Liver (tissue), 9 donors: ENCODE results near the gene WWOX. TPM values are rescaled to one million over a fixed set of nuclear protein-coding genes. Genes with fewer than 3 reads are reported as not detected.

ENCODE experiments used
- DNase-seq: peaks from one replicate; pipeline ENCODE4 v3.0.0-alpha.2; 2017; ENCODE audit warnings: low spot score
- H3K27ac ChIP-seq, 2 donors: one replicate each; pipeline ENCODE4 v1.7.0; 2013; ENCODE audit warnings: inconsistent platforms in 2 of 2, low read length in 2 of 2, control low read depth in 1 of 2, low read depth in 1 of 2, mild to moderate bottlenecking in 1 of 2
- H3K27me3 ChIP-seq, 4 donors: one replicate each; pipeline versions ENCODE4 v1.6.1 to v1.7.0; 2013; ENCODE audit warnings: low read length in 3 of 4, inconsistent platforms in 1 of 4, mild to moderate bottlenecking in 1 of 4, moderate library complexity in 1 of 4; ENCODE audit not compliant: control insufficient read depth in 4 of 4, insufficient read depth in 4 of 4
- H3K36me3 ChIP-seq, 4 donors: one replicate each; pipeline versions ENCODE4 v1.6.1 to v1.7.0; 2013; ENCODE audit warnings: low read length in 3 of 4, mild to moderate bottlenecking in 3 of 4, low read depth in 1 of 4, moderate library complexity in 1 of 4; ENCODE audit not compliant: control insufficient read depth in 4 of 4, insufficient read depth in 3 of 4
- H3K4me1 ChIP-seq, 4 donors: one replicate each; pipeline versions ENCODE4 v1.6.1 to v1.7.0; 2013; ENCODE audit warnings: low read length in 3 of 4, mild to moderate bottlenecking in 3 of 4, moderate library complexity in 1 of 4; ENCODE audit not compliant: control insufficient read depth in 4 of 4, insufficient read depth in 4 of 4
- H3K4me3 ChIP-seq, 3 donors: one replicate each; pipeline versions ENCODE4 v1.6.1 to v1.7.0; 2013; ENCODE audit warnings: low read length in 3 of 3, control low read depth in 1 of 3, low read depth in 1 of 3, mild to moderate bottlenecking in 1 of 3
- H3K9ac ChIP-seq, 2 donors: one replicate each; pipeline ENCODE4 v1.7.0; 2013; ENCODE audit warnings: low read length in 2 of 2, mild to moderate bottlenecking in 2 of 2, moderate library complexity in 2 of 2, control low read depth in 1 of 2, low read depth in 1 of 2
- H3K9me3 ChIP-seq, 4 donors: one replicate each; pipeline versions ENCODE4 v1.6.1 to v1.7.0; 2013; ENCODE audit warnings: low read length in 3 of 4; ENCODE audit not compliant: control insufficient read depth in 4 of 4
- CTCF ChIP-seq: fragments of 150-350 bp; IDR thresholded peaks from 2 replicates; pipeline ENCODE4 v1.5.1; 2017; ENCODE audit warnings: improper control_type of control experiment, low read depth, low read length; ENCODE audit not compliant: missing input control
- EGR1 ChIP-seq, 2 donors: IDR thresholded peaks; 2 replicates each; pipeline ENCODE4 v1.6.1; 2016 to 2018; ENCODE audit warnings: antibody characterized with exemption in 2 of 2, low read depth in 2 of 2
- FOXA1 ChIP-seq: IDR thresholded peaks from 2 replicates; pipeline ENCODE4 v1.6.1; 2016; ENCODE audit warnings: antibody characterized with exemption
- FOXA2 ChIP-seq: IDR thresholded peaks from 2 replicates; pipeline ENCODE4 v1.6.1; 2016; ENCODE audit warnings: antibody characterized with exemption
- GABPA ChIP-seq, 2 donors: IDR thresholded peaks in 1 of 2; conservative IDR thresholded peaks in 1 of 2; 2 replicates each; pipeline ENCODE4 v1.6.1; 2016; ENCODE audit warnings: antibody characterized with exemption in 2 of 2, mild to moderate bottlenecking in 1 of 2, moderate library complexity in 1 of 2
- HNF4A ChIP-seq, 2 donors: conservative IDR thresholded peaks; 2 replicates each; pipeline ENCODE4 v1.6.1; 2016; ENCODE audit warnings: antibody characterized with exemption in 2 of 2, mild to moderate bottlenecking in 2 of 2
- HNF4G ChIP-seq: IDR thresholded peaks from 2 replicates; pipeline ENCODE4 v1.6.1; 2016; ENCODE audit warnings: antibody characterized with exemption
- JUND ChIP-seq, 2 donors: IDR thresholded peaks; 2 replicates each; pipeline ENCODE4 v1.6.1; 2016; ENCODE audit warnings: antibody characterized with exemption in 2 of 2
- NR2F2 ChIP-seq: IDR thresholded peaks from 2 replicates; pipeline ENCODE4 v1.6.1; 2016; ENCODE audit warnings: antibody characterized with exemption
- RAD21 ChIP-seq, 2 donors: IDR thresholded peaks; 2 replicates each; pipeline ENCODE4 v1.6.1; 2016; ENCODE audit warnings: antibody characterized with exemption in 2 of 2, mild to moderate bottlenecking in 2 of 2
- REST ChIP-seq: IDR thresholded peaks from 2 replicates; pipeline ENCODE4 v1.6.1; 2016; ENCODE audit warnings: antibody characterized with exemption, mild to moderate bottlenecking
- RXRA ChIP-seq, 2 donors: IDR thresholded peaks; 2 replicates each; pipeline ENCODE4 v1.6.1; 2017 to 2018; ENCODE audit warnings: antibody characterized with exemption in 2 of 2, mild to moderate bottlenecking in 1 of 2
- SP1 ChIP-seq: IDR thresholded peaks from 2 replicates; pipeline ENCODE4 v1.6.1; 2018; ENCODE audit warnings: antibody characterized with exemption, mild to moderate bottlenecking
- TAF1 ChIP-seq: conservative IDR thresholded peaks from 2 replicates; pipeline ENCODE4 v1.6.1; 2016; ENCODE audit warnings: antibody characterized with exemption, mild to moderate bottlenecking
- YY1 ChIP-seq: IDR thresholded peaks from 2 replicates; pipeline ENCODE4 v1.6.1; 2016; ENCODE audit warnings: antibody characterized with exemption, mild to moderate bottlenecking
- WGBS: extraction: QIAGEN DNeasy Blood & Tissue Kit; methylation state at CpG from one replicate; pipeline ENCODE4 v1.1.7; 2013; 5-methylcytosine and 5-hydroxymethylcytosine counted together
- polyA plus RNA-seq, 2 donors: library from polyadenylated mRNA; stranded (reverse) in 1 of 2; unstranded in 1 of 2; fragments of 200-250 nt in 1 of 2; fragments of >200 nt in 1 of 2; fragmentation: Nextera tagmentation in 1 of 2; extraction: Ambion mirVana in 1 of 2; gene quantifications; one replicate each; pipeline versions ENCODE4 v1.2.1 to v1.2.3, GENCODE V29; 2013 to 2015
- total RNA-seq, 2 donors: library from RNA; depleted of rRNA; stranded (reverse); fragments of >200 nt; gene quantifications; one replicate each; pipeline ENCODE4 v1.2.3, GENCODE V29; 2014
- TF ChIP-seq, protein P1 (sequence below): IDR thresholded peaks from 2 replicates; pipeline ENCODE4 v1.6.1; 2016; ENCODE audit warnings: antibody characterized with exemption
- TF ChIP-seq, protein P2 (sequence below): IDR thresholded peaks from 2 replicates; pipeline ENCODE4 v1.6.1; 2016; ENCODE audit warnings: antibody characterized with exemption
- donor health status: healthy.
- donor health status: healthy.
- donor health status: healthy.
- donor health status: healthy.
- donor health status: healthy.

Gene WWOX
- total and polyA plus RNA-seq, 4 donors = 9.8 to 46.0 (median 15.3) TPM

DNA sequence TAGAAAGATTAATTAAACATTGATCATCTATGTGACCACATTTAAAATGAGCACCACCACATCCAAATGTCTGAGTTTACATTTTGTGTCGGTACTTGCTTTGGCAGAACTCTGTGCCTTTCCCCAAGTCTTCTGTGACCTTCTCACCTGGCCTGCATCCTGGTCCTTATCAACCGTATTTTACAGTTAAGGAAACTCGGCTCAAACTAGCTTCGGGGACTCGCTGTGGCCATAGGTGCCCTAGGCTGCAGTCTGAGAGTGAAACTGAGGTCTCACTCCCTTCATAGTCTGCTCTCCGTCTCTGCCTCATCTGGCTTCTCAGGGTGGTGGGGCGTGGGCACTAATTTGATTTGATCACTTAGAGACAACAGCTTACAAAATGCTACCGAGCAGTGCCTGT lies 555.5 kb downstream of the WWOX start (continued):
- TF ChIP-seq, protein P1, sequence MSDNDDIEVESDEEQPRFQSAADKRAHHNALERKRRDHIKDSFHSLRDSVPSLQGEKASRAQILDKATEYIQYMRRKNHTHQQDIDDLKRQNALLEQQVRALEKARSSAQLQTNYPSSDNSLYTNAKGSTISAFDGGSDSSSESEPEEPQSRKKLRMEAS = no peak
- no peak for TF ChIP-seq RAD21 (IDR thresholded peaks at IDR 0.05)
- no peak for TF ChIP-seq EGR1 (IDR thresholded peaks at IDR 0.05; ENCODE audit: low read depth in 2 of 2)
- TF ChIP-seq SP1 = no peak

DNA sequence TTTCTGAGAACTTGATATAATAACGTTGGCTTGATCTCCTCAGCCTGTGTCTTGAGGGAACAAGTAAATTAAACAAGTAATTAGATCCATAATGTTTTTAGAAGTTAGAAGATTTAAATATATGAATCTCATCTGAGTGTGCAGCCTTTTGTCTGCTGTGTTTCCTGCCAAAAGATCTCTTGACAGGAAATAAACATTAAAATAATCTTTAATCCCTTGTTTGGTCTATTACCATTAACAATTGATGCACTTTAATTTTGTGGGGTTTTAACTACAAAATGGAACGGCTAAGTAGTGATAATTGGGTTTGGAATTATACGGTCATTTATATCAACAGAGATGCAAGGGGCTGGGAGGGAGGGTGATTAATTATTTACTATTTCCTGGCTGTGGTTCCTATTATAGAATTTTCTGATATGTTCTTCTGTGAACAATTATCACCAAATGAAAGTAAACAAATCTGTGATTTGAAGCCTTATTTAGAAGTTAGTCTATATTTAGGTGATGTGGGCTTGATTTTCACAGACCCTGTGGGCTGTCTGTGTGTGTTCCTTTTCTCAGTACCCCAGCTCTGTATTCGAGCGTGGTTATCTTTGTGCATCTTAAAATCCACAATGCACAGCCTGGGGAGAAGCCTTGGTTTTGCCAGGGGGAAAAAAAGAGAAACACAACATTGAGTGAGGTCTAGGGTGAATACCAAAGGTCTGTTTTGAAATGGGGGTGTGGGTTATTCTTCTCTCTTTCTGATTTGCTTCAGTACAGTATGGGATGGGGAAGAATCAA lies 556.1 kb downstream of the WWOX start:
- Histone ChIP-seq H3K4me3 (peak overlapping the region in 1 of 3 donors; percentile 13), H3K36me3 (no peaks in the 10 kb centered on the region), H3K9ac (no peak overlapping the region), H3K27me3 (no peaks in the 10 kb centered on the region), H3K27ac (no peak overlapping the region), H3K4me1 (peaks cover 0 to 15% (median 9%) of the 10 kb centered on the region in 4 donors), H3K9me3 (no peaks in the 10 kb centered on the region)
- TF ChIP-seq, protein P1 = no peak
- TF ChIP-seq, protein P2, sequence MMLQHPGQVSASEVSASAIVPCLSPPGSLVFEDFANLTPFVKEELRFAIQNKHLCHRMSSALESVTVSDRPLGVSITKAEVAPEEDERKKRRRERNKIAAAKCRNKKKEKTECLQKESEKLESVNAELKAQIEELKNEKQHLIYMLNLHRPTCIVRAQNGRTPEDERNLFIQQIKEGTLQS = no peak
- TF ChIP-seq TAF1 (no peak), RXRA (IDR thresholded peaks at IDR 0.05) (no peak), SP1 (no peak), JUND (IDR thresholded peaks at IDR 0.05) (peak in 1 of 2 donors; percentile 64), HNF4A (conservative IDR thresholded peaks at IDR 0.05) (no peak), HNF4G (no peak), YY1 (peak; percentile 31), FOXA2 (no peak), EGR1 (IDR thresholded peaks at IDR 0.05; ENCODE audit: low read depth in 2 of 2) (no peak), REST (no peak), GABPA (IDR thresholded peaks at IDR 0.05 in 1 of 2, conservative IDR thresholded peaks at IDR 0.05 in 1 of 2) (no peak), NR2F2 (no peak)
- 16% methylated on average over 5 of the region's 5 CpGs for WGBS
- DNase-seq = no peak

- no peak for DNase-seq
- H3K36me3 ChIP-seq = no peaks in the 10 kb centered on the region
- WGBS = 88% methylated on average over 10 of the region's 10 CpGs
- H3K27ac ChIP-seq = no peak overlapping the region
- H3K4me3 ChIP-seq = no peak overlapping the region
- H3K4me1 ChIP-seq = peaks cover 0 to 15% (median 9%) of the 10 kb centered on the region in 4 donors
- H3K9ac ChIP-seq = no peak overlapping the region
- H3K27me3 ChIP-seq = no peaks in the 10 kb centered on the region
- no peaks in the 10 kb centered on the region for H3K9me3 ChIP-seq
- TF ChIP-seq, protein P1 = no peak
- TF ChIP-seq YY1 = no peak
- TF ChIP-seq HNF4G = no peak
- TF ChIP-seq EGR1 (IDR thresholded peaks at IDR 0.05; ENCODE audit: low read depth in 2 of 2) = no peak
- no peak for TF ChIP-seq CTCF
- TF ChIP-seq REST = no peak
- TF ChIP-seq FOXA2 = no peak
- no peak for TF ChIP-seq SP1
- no peak for TF ChIP-seq GABPA (IDR thresholded peaks at IDR 0.05 in 1 of 2, conservative IDR thresholded peaks at IDR 0.05 in 1 of 2)
- no peak for TF ChIP-seq HNF4A (conservative IDR thresholded peaks at IDR 0.05)
- no peak for TF ChIP-seq FOXA1
- TF ChIP-seq TAF1 = no peak
- TF ChIP-seq, protein P2 = no peak
- no peak for TF ChIP-seq NR2F2
- TF ChIP-seq JUND (IDR thresholded peaks at IDR 0.05) = no peak
- no peak for TF ChIP-seq RXRA (IDR thresholded peaks at IDR 0.05)
- TF ChIP-seq RAD21 (IDR thresholded peaks at IDR 0.05) = no peak
These were observed 557.4 kb downstream of the WWOX start for GRCh38 chr16:78656887-78657286.
